Measurements from ENCODE around the gene MYO1C. TPM values are rescaled to one million over a fixed set of nuclear protein-coding genes. Genes with fewer than 3 reads are reported as not detected.

MYO1C gene
- total and polyA plus RNA-seq, 2 of the 8 experiments (the other 6 are each of a cell fraction or from before 2014, with no cell fraction given): 40.1 to 78.6 TPM

- H3K18ac ChIP-seq (ENCODE audit: extremely low read depth, low read length): no peak overlapping the region
- 88% methylated on average over 2 of the region's 2 CpGs; no CpG with 5 or more reads in 1 of the 2 experiments for WGBS, 2 experiments (ENCODE audit: extremely low coverage in 1 of 2, insufficient coverage in 1 of 2, insufficient read length in 1 of 2, insufficient replicate concordance in 2 of 2, low coverage in 1 of 2, low lambda C conversion rate in 2 of 2, missing lambda C conversion rate in 1 of 2)
- ChIA-PET POLR2A (ENCODE audit: partially characterized antibody) (interaction anchor here (1.7 kb wide), 1 partner anchor 20 kb away, joined by 4 read pairs; the partner anchor contains the start of gene MYO1C), CTCF (ENCODE audit: partially characterized antibody) (interaction anchor here (0.9 to 5.1 kb wide), 6 partner anchors 9 to 62 kb away, joined by 3 to 26 read pairs (median 5); no protein-coding TSS in a partner anchor)
- H3K4me1 ChIP-seq (replicated peaks in 1 of 4; ENCODE audit: control insufficient read depth in 3 of 4, insufficient read depth in 4 of 4, low read length in 3 of 4): peaks cover 0 to 6% (median 3%) of the 10 kb centered on the region in 4 experiments; a peak in 5 of 7 replicates
- no peak overlapping the region for H2BK12ac ChIP-seq (ENCODE audit: low read depth, low read length)
- H3K4ac ChIP-seq (replicated peaks; ENCODE audit: insufficient read length, low read depth, low read length): no peak overlapping the region
- H3K79me2 ChIP-seq (ENCODE audit: control insufficient read depth in 1 of 2, insufficient read depth in 2 of 2, low read length in 2 of 2): no peaks in the 10 kb centered on the region
- no peaks in the 10 kb centered on the region for H3K9me3 ChIP-seq (ENCODE audit: insufficient read depth in 2 of 2, low read depth in 1 of 2, low read length in 1 of 2)
- FAIRE-seq (no peak), DNase-seq (ENCODE audit: low read depth in 1 of 2, low spot score in 2 of 2) (no peak)
- H3K56ac ChIP-seq (replicated peaks; ENCODE audit: insufficient read length, low read depth, low read length): no peak overlapping the region
- no peak overlapping the region for H3K14ac ChIP-seq (ENCODE audit: insufficient read length)
- no peaks in the 10 kb centered on the region; a peak in 4 of 8 replicates for H3K36me3 ChIP-seq (ENCODE audit: control insufficient read depth in 2 of 4, insufficient read depth in 4 of 4, low read length in 3 of 4)
- no peak overlapping the region for H2BK5ac ChIP-seq (ENCODE audit: low read depth, low read length)
- peaks cover 6% of the 10 kb centered on the region; the same call in 1 of the 2 replicates for H3K23me2 ChIP-seq (ENCODE audit: low read depth, low read length)
- H4K8ac ChIP-seq (ENCODE audit: extremely low read depth, insufficient read depth, low read length): no peak overlapping the region
- H3K4me3 ChIP-seq (ENCODE audit: extremely low read depth in 1 of 4, insufficient read depth in 2 of 4, low read depth in 3 of 4, low read length in 4 of 4): no peak overlapping the region
- H2AFZ ChIP-seq (ENCODE audit: low read length): no peak overlapping the region
- peaks cover 3% of the 10 kb centered on the region; the same call in 1 of the 2 replicates for H3K79me1 ChIP-seq (ENCODE audit: low read depth, low read length)
- no peak overlapping the region for H2AK5ac ChIP-seq (ENCODE audit: low read depth, low read length)
- TF ChIP-seq SP1 (IDR thresholded peaks at IDR 0.05; ENCODE audit: low read depth, low read length) (no peak), RNF2 (IDR thresholded peaks at IDR 0.05; ENCODE audit: borderline replicate concordance, low read depth, low read length, missing control alignments, poor library complexity, severe bottlenecking) (no peak), CHD2 (IDR thresholded peaks at IDR 0.05; ENCODE audit: low read length) (no peak), ATF3 (IDR thresholded peaks at IDR 0.05; ENCODE audit: insufficient read depth, low read depth, low read length) (no peak), FOSL1 (IDR thresholded peaks at IDR 0.05; ENCODE audit: insufficient read depth, low read depth, low read length) (no peak), CTCF (IDR thresholded peaks at IDR 0.05; ENCODE audit: control extremely low read depth in 1 of 3, insufficient read depth in 1 of 3, low read depth in 1 of 3, low read length in 3 of 3) (no peak), MAFK (IDR thresholded peaks at IDR 0.05; ENCODE audit: low read depth, low read length) (no peak), TBP (IDR thresholded peaks at IDR 0.05; ENCODE audit: low read depth, low read length) (no peak), TAF1 (IDR thresholded peaks at IDR 0.05; ENCODE audit: low read depth, low read length) (no peak), ZNF274 (IDR thresholded peaks at IDR 0.05; ENCODE audit: borderline replicate concordance, extremely low read depth, low read length) (no peak), RXRA (IDR thresholded peaks at IDR 0.05; ENCODE audit: insufficient read depth, low read depth, low read length) (no peak)
- no peak overlapping the region for H3K4me2 ChIP-seq (ENCODE audit: insufficient read depth in 1 of 2, low read depth in 2 of 2, low read length in 2 of 2)
- no peak overlapping the region for H2BK120ac ChIP-seq (replicated peaks; ENCODE audit: low read depth, low read length)
- no peaks in the 10 kb centered on the region for H4K20me1 ChIP-seq (replicated peaks in 1 of 2; ENCODE audit: control insufficient read depth in 1 of 2, insufficient read depth in 2 of 2, low read length in 2 of 2)
- no peak overlapping the region for H3K27ac ChIP-seq (ENCODE audit: low read depth, low read length)
- no peak overlapping the region for H2BK15ac ChIP-seq (ENCODE audit: low read length)
- H3K9ac ChIP-seq (replicated peaks in 1 of 4; ENCODE audit: extremely low read depth in 1 of 4, low read depth in 3 of 4, low read length in 3 of 4): no peak overlapping the region
- no peak overlapping the region for H2BK20ac ChIP-seq (ENCODE audit: low read length)
- H4K5ac ChIP-seq (ENCODE audit: insufficient read length, low read depth, low read length): no peak overlapping the region
- H3K27me3 ChIP-seq (replicated peaks in 1 of 4; ENCODE audit: control insufficient read depth in 3 of 4, extremely low read depth in 1 of 4, insufficient read depth in 3 of 4, low read length in 3 of 4): no peaks in the 10 kb centered on the region
- H4K91ac ChIP-seq (replicated peaks; ENCODE audit: insufficient read length, low read length): no peak overlapping the region
- H3K23ac ChIP-seq (ENCODE audit: insufficient read length): no peak overlapping the region
These were observed 19.9 kb upstream of the MYO1C start for GRCh38 chr17:1512351-1512750.
